K562 (cell line): Measurements from ENCODE around the gene SERGEF. TPM values are rescaled to one million over a fixed set of nuclear protein-coding genes. Genes with fewer than 3 reads are reported as not detected.

Experiments
- ATAC-seq: fragments of 200-7000 bp; cut with Tn5 transposase; 3 replicates; pipeline ENCODE4 v1.9.1; 2020; ENCODE audit warnings: moderate library complexity
- BruUV-seq: library from RNA; stranded (reverse); fragments of 400-500 nt; replicated peaks from 2 replicates; lab custom pipeline; 2021; lab: Mats Ljungman, UMichigan
- CTCF ChIA-PET: fragments of 300-600 bp; formaldehyde crosslinking; extraction: SDS; loops from one replicate; lab custom pipeline; 2021; ENCODE audit warnings: low intra/inter-chr PET ratio; lab: Yijun Ruan, JAX
- POLR2A ChIA-PET: fragments of 300-600, 350-650 bp; sonication (Branson Sonifier 250); formaldehyde crosslinking; extraction: SDS; loops from one replicate; lab custom pipeline; 2021; ENCODE audit warnings: antibody characterized with exemption, inconsistent platforms; lab: Yijun Ruan, JAX
- DNase-seq, 4 experiments: peaks; one replicate each; pipeline versions ENCODE4 v3.0.0 to v3.0.0-alpha.2; 2011 to 2018; ENCODE audit warnings: low spot score in 3 of 4, mixed read lengths in 3 of 4; ENCODE audit errors: extremely low read depth in 1 of 4
- FAIRE-seq: peaks from 2 replicates; lab custom pipeline; 2011; peaks lifted over from hg19 to GRCh38; lab: Jason Lieb, UNC
- H2AFZ ChIP-seq: 2 replicates; pipeline ENCODE4 v1.6.0; 2011; ENCODE audit warnings: low read depth, low read length, control low read depth, inconsistent platforms
- H3K27ac ChIP-seq: fragments of 200-600 bp; 3 replicates; pipeline ENCODE4 v1.8.0; 2011; ENCODE audit warnings: low read depth, mild to moderate bottlenecking, control low read depth, inconsistent platforms, low read length, moderate library complexity, mixed read lengths; ENCODE audit errors: extremely low read depth
- H3K27me3 ChIP-seq, 2 experiments: fragments of 300-600 bp in 1 of 2; 2 replicates in 1 of 2; 3 replicates in 1 of 2; pipeline versions ENCODE4 v1.6.0 to v1.8.0; 2011; ENCODE audit warnings: inconsistent platforms in 2 of 2, low read length in 2 of 2, mild to moderate bottlenecking in 1 of 2, mixed read lengths in 1 of 2, moderate library complexity in 1 of 2; ENCODE audit not compliant: control insufficient read depth in 2 of 2, insufficient read depth in 2 of 2
- H3K36me3 ChIP-seq: fragments of 300-600 bp; 3 replicates; pipeline ENCODE4 v1.8.0; 2011; ENCODE audit warnings: mild to moderate bottlenecking, low read length, inconsistent platforms; ENCODE audit not compliant: control insufficient read depth, insufficient read depth
- H3K4me1 ChIP-seq, 2 experiments: fragments of 200-600 bp in 1 of 2; replicated peaks in 1 of 2; 2 replicates in 1 of 2; 3 replicates in 1 of 2; pipeline versions ENCODE4 v1.5.1 to v1.8.0; 2011; ENCODE audit warnings: inconsistent platforms in 2 of 2, low read length in 2 of 2, mild to moderate bottlenecking in 1 of 2, mixed read lengths in 1 of 2, moderate library complexity in 1 of 2; ENCODE audit not compliant: control insufficient read depth in 2 of 2, insufficient read depth in 2 of 2
- H3K4me2 ChIP-seq: 2 replicates; pipeline ENCODE4 v1.6.1; 2011; ENCODE audit warnings: low read length, control low read depth, inconsistent platforms, mixed read lengths; ENCODE audit not compliant: insufficient read depth
- H3K4me3 ChIP-seq: fragments of 200-600 bp; sonication (generic), shearing (Covaris generic); 2 replicates; pipeline ENCODE4 v1.5.1; 2016; ENCODE audit warnings: control low read depth, inconsistent platforms
- H3K79me2 ChIP-seq: fragments of 200-600 bp; 3 replicates; pipeline ENCODE4 v1.8.0; 2011; ENCODE audit warnings: low read length, inconsistent platforms; ENCODE audit not compliant: control insufficient read depth, insufficient read depth
- H3K9ac ChIP-seq, 2 experiments: 2 replicates each; pipeline versions ENCODE4 v1.6.0 to v1.6.1; 2011; ENCODE audit warnings: low read depth in 2 of 2, low read length in 2 of 2, control low read depth in 1 of 2, inconsistent platforms in 1 of 2, mild to moderate bottlenecking in 1 of 2, mixed read lengths in 1 of 2; ENCODE audit not compliant: insufficient read depth in 1 of 2
- H3K9me1 ChIP-seq: one replicate; pipeline ENCODE4 v1.6.0; 2011; ENCODE audit warnings: inconsistent platforms, mild to moderate bottlenecking, low read length, moderate library complexity; ENCODE audit not compliant: control insufficient read depth, insufficient read depth
- H3K9me3 ChIP-seq: replicated peaks from 2 replicates; pipeline ENCODE4 v1.5.1; 2011; ENCODE audit warnings: low read depth, low read length, inconsistent platforms; ENCODE audit not compliant: control insufficient read depth, insufficient read depth
- H4K20me1 ChIP-seq: replicated peaks from 2 replicates; pipeline ENCODE4 v1.6.1; 2011; ENCODE audit warnings: low read length, inconsistent platforms, mixed read lengths; ENCODE audit not compliant: control insufficient read depth, insufficient read depth
- ADNP ChIP-seq: fragments of 200-800 bp; sonication (Bioruptor generic); IDR thresholded peaks from 2 replicates; pipeline ENCODE4 v1.6.1; 2016; ENCODE audit warnings: missing genetic modification characterization, missing compliant biosample characterization
- CC2D1A ChIP-seq: fragments of 450-650 bp; IDR thresholded peaks from 2 replicates; pipeline ENCODE4 v1.6.1; 2017; ENCODE audit warnings: mild to moderate bottlenecking
- CHD2 ChIP-seq: IDR thresholded peaks from 2 replicates; pipeline ENCODE4 v1.6.1; 2011; ENCODE audit warnings: low read depth, low read length
- LCOR ChIP-seq: sonication (generic); formaldehyde crosslinking; IDR thresholded peaks from 2 replicates; pipeline ENCODE4 v1.8.0; 2022; ENCODE audit warnings: mild to moderate bottlenecking, missing genetic modification reagents
- NBN ChIP-seq: fragments of 450-650 bp; IDR thresholded peaks from 2 replicates; pipeline ENCODE4 v1.6.1; 2016; ENCODE audit warnings: low read depth, mild to moderate bottlenecking
- RAD21 ChIP-seq, 2 experiments: fragments of 250-450 bp in 1 of 2; fragments of 450-650 bp in 1 of 2; sonication (Bioruptor Pico) in 1 of 2; formaldehyde crosslinking in 1 of 2; IDR thresholded peaks in 1 of 2; conservative IDR thresholded peaks in 1 of 2; 2 replicates each; pipeline versions ENCODE4 v1.4.0 to v1.8.0; 2020 to 2022; ENCODE audit warnings: mild to moderate bottlenecking in 2 of 2, moderate library complexity in 1 of 2
- SNIP1 ChIP-seq: fragments of 450-650 bp; IDR thresholded peaks from 2 replicates; pipeline ENCODE4 v1.7.1; 2017; ENCODE audit warnings: low read depth, mild to moderate bottlenecking
- ZNF347 ChIP-seq: fragments of 450-650 bp; formaldehyde crosslinking; IDR thresholded peaks from 2 replicates; pipeline ENCODE4 v1.4.0; 2020; ENCODE audit warnings: low read depth, mild to moderate bottlenecking, moderate library complexity
- in situ Hi-C: fragments of 300-500 bp; cut with MboI; formaldehyde crosslinking; loops from 4 replicates; pipeline ENCODE4 v1.15.0; 2018; ENCODE audit warnings: inconsistent platforms, mixed read lengths
- intact Hi-C: fragments of 100-400 bp; cut with micrococcal nuclease; formaldehyde crosslinking; loops from 2 replicates; pipeline ENCODE4 v1.14.2; 2022
- polyA plus RNA-seq, 8 experiments: library from polyadenylated mRNA; depleted of rRNA in 4 of 8; stranded (reverse) in 5 of 8; unstranded in 3 of 8; fragments of >200 nt; fragmentation: Nextera tagmentation in 2 of 8; fragmentation: Illumina TruSeq in 1 of 8; extraction: Ambion mirVana in 2 of 8; extraction: Trizol in 1 of 8; gene quantifications; 2 replicates each; pipeline versions ENCODE4 v1.2.1 to v1.2.3, GENCODE V29; 2011 to 2014; ENCODE audit warnings: inconsistent platforms in 1 of 8, missing spikeins in 1 of 8
- total RNA-seq, 7 experiments: library from RNA; depleted of rRNA in 6 of 7; stranded (reverse); fragments of >200 nt in 6 of 7; fragmentation: Illumina TruSeq in 2 of 7; extraction: Trizol in 2 of 7; gene quantifications; 2 replicates each; pipeline versions ENCODE4 v1.2.1 to v1.2.3, GENCODE V29; 2011 to 2021; ENCODE audit warnings: low replicate concordance in 1 of 7
- TF ChIP-seq, protein P1 (sequence below), 3 experiments: IDR thresholded peaks in 2 of 3; conservative IDR thresholded peaks in 1 of 3; 2 replicates each; pipeline ENCODE4 v1.5.1; 2011 to 2012; ENCODE audit warnings: low read length in 3 of 3, mild to moderate bottlenecking in 3 of 3, control low read depth in 2 of 3, improper control_type of control experiment in 1 of 3, inconsistent platforms in 1 of 3, low read depth in 1 of 3, mixed read lengths in 1 of 3, moderate library complexity in 1 of 3; ENCODE audit not compliant: insufficient read depth in 2 of 3
- TF ChIP-seq, protein P2 (sequence below): fragments of 200-800 bp; sonication (Bioruptor generic); IDR thresholded peaks from 2 replicates; pipeline ENCODE4 v1.6.1; 2016; ENCODE audit warnings: missing genetic modification characterization, missing compliant biosample characterization
- TF ChIP-seq, protein P3 (sequence below): fragments of 250-450 bp; sonication (Bioruptor Pico); IDR thresholded peaks from 2 replicates; pipeline ENCODE4 v1.4.0; 2020; ENCODE audit warnings: mild to moderate bottlenecking
- TF ChIP-seq, protein P4 (sequence below): fragments of 250-450 bp; sonication (Bioruptor Pico); IDR thresholded peaks from 2 replicates; pipeline ENCODE4 v1.5.1; 2021; ENCODE audit warnings: mild to moderate bottlenecking

SERGEF gene
- total and polyA plus RNA-seq, 9 of the 15 experiments (the other 6 are each of a cell fraction or from before 2014, with no cell fraction given) = 10.2 to 28.0 (median 19.9) TPM

DNA sequence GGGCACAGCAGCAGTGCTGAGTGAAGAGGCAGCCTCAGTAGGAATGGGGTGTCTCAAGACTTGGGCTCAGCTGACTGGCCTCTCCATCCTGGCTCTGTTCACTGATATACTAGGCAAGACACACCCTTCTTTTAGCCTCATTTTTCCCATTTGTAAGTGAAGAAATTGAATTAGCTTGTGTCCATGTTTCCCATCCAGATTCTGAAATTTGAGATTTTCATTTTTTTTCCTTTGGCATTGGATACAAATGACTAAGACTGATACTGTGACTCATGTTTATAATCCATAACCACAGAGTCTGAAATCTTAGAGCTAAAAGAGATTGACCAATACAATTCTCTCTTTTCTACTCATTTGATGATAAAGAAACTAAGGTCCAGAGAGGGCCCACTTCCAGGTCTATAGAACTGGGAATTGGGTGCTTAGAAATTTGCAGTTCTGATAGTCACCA is 167.4 kb downstream of the SERGEF start:
- no TSS peak for BruUV-seq
- Histone ChIP-seq H3K27me3 (no peaks in the 10 kb centered on the region), H3K4me2 (no peak overlapping the region), H3K4me3 (no peak overlapping the region), H3K9me1 (no peaks in the 10 kb centered on the region), H4K20me1 (no peaks in the 10 kb centered on the region), H3K9ac (no peak overlapping the region), H3K9me3 (no peaks in the 10 kb centered on the region), H3K27ac (no peak overlapping the region), H2AFZ (no peak overlapping the region), H3K4me1 (peaks cover 0 to 4% of the 10 kb centered on the region in 2 experiments; a peak in 2 of 5 replicates), H3K36me3 (no peaks in the 10 kb centered on the region), H3K79me2 (no peaks in the 10 kb centered on the region)
- intact Hi-C loops = no loop called here
- ATAC-seq (no peak), FAIRE-seq (no peak), DNase-seq (no peak)
- POLR2A ChIA-PET = interaction anchor here (0.6 kb wide), 1 partner anchor 201 kb away, joined by 4 read pairs; no protein-coding TSS in a partner anchor
- CTCF ChIA-PET = no interaction called here
- in situ Hi-C loops = no loop called here
- TF ChIP-seq CC2D1A = no peak
- no peak for TF ChIP-seq LCOR (CRISPR knock-in tag)
- TF ChIP-seq, protein P1, sequence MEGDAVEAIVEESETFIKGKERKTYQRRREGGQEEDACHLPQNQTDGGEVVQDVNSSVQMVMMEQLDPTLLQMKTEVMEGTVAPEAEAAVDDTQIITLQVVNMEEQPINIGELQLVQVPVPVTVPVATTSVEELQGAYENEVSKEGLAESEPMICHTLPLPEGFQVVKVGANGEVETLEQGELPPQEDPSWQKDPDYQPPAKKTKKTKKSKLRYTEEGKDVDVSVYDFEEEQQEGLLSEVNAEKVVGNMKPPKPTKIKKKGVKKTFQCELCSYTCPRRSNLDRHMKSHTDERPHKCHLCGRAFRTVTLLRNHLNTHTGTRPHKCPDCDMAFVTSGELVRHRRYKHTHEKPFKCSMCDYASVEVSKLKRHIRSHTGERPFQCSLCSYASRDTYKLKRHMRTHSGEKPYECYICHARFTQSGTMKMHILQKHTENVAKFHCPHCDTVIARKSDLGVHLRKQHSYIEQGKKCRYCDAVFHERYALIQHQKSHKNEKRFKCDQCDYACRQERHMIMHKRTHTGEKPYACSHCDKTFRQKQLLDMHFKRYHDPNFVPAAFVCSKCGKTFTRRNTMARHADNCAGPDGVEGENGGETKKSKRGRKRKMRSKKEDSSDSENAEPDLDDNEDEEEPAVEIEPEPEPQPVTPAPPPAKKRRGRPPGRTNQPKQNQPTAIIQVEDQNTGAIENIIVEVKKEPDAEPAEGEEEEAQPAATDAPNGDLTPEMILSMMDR (IDR thresholded peaks at IDR 0.05 in 2 of 3, conservative IDR thresholded peaks at IDR 0.05 in 1 of 3; ENCODE audit: insufficient read depth in 2 of 3, low read depth in 1 of 3, low read length in 3 of 3) = no peak
- no peak for TF ChIP-seq ADNP (tag)
- TF ChIP-seq, protein P2, sequence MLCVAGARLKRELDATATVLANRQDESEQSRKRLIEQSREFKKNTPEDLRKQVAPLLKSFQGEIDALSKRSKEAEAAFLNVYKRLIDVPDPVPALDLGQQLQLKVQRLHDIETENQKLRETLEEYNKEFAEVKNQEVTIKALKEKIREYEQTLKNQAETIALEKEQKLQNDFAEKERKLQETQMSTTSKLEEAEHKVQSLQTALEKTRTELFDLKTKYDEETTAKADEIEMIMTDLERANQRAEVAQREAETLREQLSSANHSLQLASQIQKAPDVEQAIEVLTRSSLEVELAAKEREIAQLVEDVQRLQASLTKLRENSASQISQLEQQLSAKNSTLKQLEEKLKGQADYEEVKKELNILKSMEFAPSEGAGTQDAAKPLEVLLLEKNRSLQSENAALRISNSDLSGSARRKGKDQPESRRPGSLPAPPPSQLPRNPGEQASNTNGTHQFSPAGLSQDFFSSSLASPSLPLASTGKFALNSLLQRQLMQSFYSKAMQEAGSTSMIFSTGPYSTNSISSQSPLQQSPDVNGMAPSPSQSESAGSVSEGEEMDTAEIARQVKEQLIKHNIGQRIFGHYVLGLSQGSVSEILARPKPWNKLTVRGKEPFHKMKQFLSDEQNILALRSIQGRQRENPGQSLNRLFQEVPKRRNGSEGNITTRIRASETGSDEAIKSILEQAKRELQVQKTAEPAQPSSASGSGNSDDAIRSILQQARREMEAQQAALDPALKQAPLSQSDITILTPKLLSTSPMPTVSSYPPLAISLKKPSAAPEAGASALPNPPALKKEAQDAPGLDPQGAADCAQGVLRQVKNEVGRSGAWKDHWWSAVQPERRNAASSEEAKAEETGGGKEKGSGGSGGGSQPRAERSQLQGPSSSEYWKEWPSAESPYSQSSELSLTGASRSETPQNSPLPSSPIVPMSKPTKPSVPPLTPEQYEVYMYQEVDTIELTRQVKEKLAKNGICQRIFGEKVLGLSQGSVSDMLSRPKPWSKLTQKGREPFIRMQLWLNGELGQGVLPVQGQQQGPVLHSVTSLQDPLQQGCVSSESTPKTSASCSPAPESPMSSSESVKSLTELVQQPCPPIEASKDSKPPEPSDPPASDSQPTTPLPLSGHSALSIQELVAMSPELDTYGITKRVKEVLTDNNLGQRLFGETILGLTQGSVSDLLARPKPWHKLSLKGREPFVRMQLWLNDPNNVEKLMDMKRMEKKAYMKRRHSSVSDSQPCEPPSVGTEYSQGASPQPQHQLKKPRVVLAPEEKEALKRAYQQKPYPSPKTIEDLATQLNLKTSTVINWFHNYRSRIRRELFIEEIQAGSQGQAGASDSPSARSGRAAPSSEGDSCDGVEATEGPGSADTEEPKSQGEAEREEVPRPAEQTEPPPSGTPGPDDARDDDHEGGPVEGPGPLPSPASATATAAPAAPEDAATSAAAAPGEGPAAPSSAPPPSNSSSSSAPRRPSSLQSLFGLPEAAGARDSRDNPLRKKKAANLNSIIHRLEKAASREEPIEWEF (CRISPR knock-in tag) = no peak
- TF ChIP-seq SNIP1 = no peak
- no peak for TF ChIP-seq NBN
- no peak for TF ChIP-seq CHD2
- no peak for TF ChIP-seq RAD21 (CRISPR knock-in tag; conservative IDR thresholded peaks at IDR 0.05 in 1 of 2, IDR thresholded peaks at IDR 0.05 in 1 of 2)
- TF ChIP-seq, protein P3, sequence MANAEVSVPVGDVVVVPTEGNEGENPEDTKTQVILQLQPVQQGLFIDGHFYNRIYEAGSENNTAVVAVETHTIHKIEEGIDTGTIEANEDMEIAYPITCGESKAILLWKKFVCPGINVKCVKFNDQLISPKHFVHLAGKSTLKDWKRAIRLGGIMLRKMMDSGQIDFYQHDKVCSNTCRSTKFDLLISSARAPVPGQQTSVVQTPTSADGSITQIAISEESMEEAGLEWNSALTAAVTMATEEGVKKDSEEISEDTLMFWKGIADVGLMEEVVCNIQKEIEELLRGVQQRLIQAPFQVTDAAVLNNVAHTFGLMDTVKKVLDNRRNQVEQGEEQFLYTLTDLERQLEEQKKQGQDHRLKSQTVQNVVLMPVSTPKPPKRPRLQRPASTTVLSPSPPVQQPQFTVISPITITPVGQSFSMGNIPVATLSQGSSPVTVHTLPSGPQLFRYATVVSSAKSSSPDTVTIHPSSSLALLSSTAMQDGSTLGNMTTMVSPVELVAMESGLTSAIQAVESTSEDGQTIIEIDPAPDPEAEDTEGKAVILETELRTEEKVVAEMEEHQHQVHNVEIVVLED (CRISPR knock-in tag) = no peak
- TF ChIP-seq, protein P4, sequence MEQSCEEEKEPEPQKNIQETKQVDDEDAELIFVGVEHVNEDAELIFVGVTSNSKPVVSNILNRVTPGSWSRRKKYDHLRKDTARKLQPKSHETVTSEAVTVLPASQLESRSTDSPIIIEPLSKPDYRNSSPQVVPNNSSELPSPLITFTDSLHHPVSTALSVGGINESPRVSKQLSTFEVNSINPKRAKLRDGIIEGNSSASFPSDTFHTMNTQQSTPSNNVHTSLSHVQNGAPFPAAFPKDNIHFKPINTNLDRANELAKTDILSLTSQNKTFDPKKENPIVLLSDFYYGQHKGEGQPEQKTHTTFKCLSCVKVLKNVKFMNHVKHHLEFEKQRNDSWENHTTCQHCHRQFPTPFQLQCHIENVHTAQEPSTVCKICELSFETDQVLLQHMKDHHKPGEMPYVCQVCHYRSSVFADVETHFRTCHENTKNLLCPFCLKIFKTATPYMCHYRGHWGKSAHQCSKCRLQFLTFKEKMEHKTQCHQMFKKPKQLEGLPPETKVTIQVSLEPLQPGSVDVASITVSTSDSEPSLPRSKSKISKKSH (CRISPR knock-in tag) = no peak
- TF ChIP-seq ZNF347 (CRISPR knock-in tag) = no peak
